Nephron (organoid): ENCODE data around the gene ABCA6.
A peak's percentile ranks its signal among the peaks of the same experiment; 100 is the strongest.

Experiments used
- H3K27ac Mint-ChIP-seq, 3 experiments: 2 replicates each; pipeline ENCODE4 v1.8.0; 2020; ENCODE audit warnings: mixed read lengths in 3 of 3, mild to moderate bottlenecking in 2 of 3, moderate library complexity in 1 of 3
- H3K27me3 Mint-ChIP-seq: 2 replicates; pipeline ENCODE4 v1.8.0; 2021; ENCODE audit warnings: low read depth, mild to moderate bottlenecking, moderate library complexity, mixed read lengths
- H3K36me3 Mint-ChIP-seq: 2 replicates; pipeline ENCODE4 v1.8.0; 2020; ENCODE audit warnings: low read depth, mixed read lengths
- H3K4me1 Mint-ChIP-seq: 2 replicates; pipeline ENCODE4 v1.8.0; 2020; ENCODE audit warnings: mixed read lengths
- H3K4me3 Mint-ChIP-seq, 3 experiments: 2 replicates each; pipeline ENCODE4 v1.8.0; 2020; ENCODE audit warnings: mild to moderate bottlenecking in 3 of 3, mixed read lengths in 3 of 3, moderate library complexity in 2 of 3
- H3K9me3 Mint-ChIP-seq: 2 replicates; pipeline ENCODE4 v1.8.0; 2020; ENCODE audit warnings: mixed read lengths
- TF ChIP-seq, protein P1 (sequence below), 3 experiments: fragments of 200-600 bp; sonication (generic); IDR thresholded peaks; one replicate each; pipeline ENCODE4 v1.5.0; 2021; ENCODE audit warnings: antibody characterized with exemption in 3 of 3; ENCODE audit not compliant: unreplicated experiment in 3 of 3

The ABCA6 gene

DNA sequence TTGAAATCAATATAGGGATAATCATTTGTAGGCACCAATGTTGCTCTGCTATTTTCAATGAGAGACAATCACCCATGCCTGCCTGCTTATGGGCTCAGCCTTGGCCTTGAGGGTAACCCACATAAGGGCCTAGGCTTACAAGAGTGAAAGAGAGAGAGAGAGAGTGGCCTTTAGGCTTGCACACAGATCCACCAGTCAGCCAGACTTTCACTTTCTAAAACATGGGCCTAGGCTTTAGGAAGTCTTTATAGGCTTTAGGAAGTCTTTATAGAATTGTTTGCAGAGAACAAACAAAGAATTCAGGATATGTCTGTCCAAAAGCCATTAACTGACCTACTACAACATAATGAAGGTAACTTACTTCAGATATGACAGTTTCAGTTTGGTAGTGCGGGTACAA, 84.4 kb downstream of the ABCA6 start:
- H3K36me3 Mint-ChIP-seq = peaks cover 14% of the 10 kb centered on the region
- H3K4me3 Mint-ChIP-seq = no peak overlapping the region
- peaks cover 28% of the 10 kb centered on the region for H3K4me1 Mint-ChIP-seq
- H3K27me3 Mint-ChIP-seq = no peaks in the 10 kb centered on the region
- H3K27ac Mint-ChIP-seq = peak overlapping the region in 1 of 3 experiments; percentile 2
- H3K9me3 Mint-ChIP-seq = peaks cover 31% of the 10 kb centered on the region
- TF ChIP-seq, protein P1, sequence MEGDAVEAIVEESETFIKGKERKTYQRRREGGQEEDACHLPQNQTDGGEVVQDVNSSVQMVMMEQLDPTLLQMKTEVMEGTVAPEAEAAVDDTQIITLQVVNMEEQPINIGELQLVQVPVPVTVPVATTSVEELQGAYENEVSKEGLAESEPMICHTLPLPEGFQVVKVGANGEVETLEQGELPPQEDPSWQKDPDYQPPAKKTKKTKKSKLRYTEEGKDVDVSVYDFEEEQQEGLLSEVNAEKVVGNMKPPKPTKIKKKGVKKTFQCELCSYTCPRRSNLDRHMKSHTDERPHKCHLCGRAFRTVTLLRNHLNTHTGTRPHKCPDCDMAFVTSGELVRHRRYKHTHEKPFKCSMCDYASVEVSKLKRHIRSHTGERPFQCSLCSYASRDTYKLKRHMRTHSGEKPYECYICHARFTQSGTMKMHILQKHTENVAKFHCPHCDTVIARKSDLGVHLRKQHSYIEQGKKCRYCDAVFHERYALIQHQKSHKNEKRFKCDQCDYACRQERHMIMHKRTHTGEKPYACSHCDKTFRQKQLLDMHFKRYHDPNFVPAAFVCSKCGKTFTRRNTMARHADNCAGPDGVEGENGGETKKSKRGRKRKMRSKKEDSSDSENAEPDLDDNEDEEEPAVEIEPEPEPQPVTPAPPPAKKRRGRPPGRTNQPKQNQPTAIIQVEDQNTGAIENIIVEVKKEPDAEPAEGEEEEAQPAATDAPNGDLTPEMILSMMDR (IDR thresholded peaks at IDR 0.05; ENCODE audit: unreplicated experiment in 3 of 3) = no peak

DNA sequence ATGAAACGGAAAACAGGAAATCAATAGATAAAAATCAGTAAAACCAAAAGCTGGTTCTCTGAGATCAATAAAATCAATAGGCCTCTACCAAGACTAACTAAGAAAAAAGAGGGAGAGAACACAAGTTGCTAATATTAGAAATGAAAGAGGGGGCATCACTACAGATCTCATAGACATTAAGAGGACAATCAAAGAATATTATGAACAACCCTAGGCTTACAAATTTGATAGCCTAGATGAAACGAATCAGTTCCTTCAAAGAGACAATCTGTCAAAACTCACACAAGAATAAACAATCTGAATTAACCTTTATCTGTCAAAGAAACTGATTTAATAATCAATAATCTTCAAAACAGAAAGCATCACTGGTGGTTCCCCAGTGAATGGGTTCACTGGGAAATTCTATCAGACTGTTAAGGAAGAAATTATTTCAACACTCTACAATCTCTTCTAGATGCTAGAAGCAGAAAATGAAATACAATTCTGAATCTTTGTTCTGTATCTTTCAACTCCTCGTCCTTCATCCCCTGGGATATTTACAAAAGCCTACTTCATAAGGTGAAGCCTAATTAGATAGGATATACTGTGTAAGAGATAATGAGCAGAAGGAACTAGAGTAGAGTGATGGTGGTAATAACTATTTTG, 85.4 kb downstream of the ABCA6 start:
- Mint-ChIP-seq H3K27me3 (no peaks in the 10 kb centered on the region), H3K27ac (no peak overlapping the region), H3K36me3 (peaks cover 15% of the 10 kb centered on the region), H3K4me3 (no peak overlapping the region), H3K4me1 (peaks cover 27% of the 10 kb centered on the region), H3K9me3 (peaks cover 36% of the 10 kb centered on the region)
- TF ChIP-seq, protein P1 (IDR thresholded peaks at IDR 0.05; ENCODE audit: unreplicated experiment in 3 of 3) = no peak

DNA sequence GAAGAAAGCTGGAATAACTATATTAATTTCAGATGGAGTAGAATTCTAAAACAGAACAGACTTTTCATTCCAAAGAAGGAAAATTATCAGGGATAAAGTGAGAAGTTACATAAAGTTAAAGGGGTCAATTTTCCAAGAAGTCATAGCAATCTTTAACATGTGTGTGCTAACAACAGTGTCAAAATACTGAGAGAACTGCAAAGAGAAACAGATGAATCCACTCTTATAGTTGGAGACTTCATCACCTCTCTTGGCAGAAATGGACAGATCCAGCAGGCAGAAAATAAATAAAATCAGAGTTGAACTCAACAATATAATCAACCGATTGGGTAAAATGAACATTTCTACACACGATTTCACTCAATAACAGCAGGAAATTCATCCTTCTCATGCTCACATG, 86.4 kb downstream of the ABCA6 start:
- Mint-ChIP-seq H3K4me3 (no peak overlapping the region), H3K27me3 (no peaks in the 10 kb centered on the region), H3K36me3 (peaks cover 18% of the 10 kb centered on the region), H3K4me1 (peaks cover 26% of the 10 kb centered on the region), H3K27ac (no peak overlapping the region), H3K9me3 (peaks cover 40% of the 10 kb centered on the region)
- TF ChIP-seq, protein P1 (IDR thresholded peaks at IDR 0.05; ENCODE audit: unreplicated experiment in 3 of 3) = no peak

DNA sequence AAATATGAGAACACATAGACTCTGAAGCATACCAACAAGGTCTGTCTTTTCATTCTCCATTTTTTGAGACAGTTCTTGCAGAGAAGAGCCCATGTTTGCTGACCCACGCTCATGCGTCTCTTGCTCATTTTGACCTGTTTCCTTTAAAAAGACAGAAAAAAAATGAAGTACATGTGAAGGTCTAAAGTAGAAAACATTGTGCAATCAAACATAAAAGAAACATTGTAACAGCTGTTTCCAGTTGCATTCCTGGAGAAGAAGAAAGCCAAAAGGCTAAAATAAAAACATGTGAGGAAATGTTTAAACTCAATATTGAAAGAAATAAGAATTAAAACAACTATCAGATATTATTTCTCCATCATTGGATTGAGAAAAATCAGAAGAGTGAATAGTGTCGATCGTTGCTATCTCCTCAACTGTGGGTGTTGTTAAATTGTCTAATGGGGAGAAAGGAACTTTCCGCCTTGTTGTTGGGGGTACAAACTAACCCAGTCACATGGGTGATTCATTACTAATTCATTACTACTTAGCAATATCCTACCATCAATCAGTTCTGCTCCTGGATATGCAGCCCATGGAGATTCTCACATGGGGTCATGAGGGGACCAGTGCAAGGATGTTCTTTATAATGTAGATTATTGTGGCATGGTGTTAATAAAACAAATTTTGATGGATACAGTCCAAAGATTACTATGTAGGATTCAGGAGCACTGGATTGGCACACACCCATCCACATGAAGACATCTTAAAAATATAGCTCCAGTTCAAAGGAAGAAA, 90.5 kb downstream of the ABCA6 start:
- no peak overlapping the region for H3K4me3 Mint-ChIP-seq
- H3K9me3 Mint-ChIP-seq = peaks cover 31% of the 10 kb centered on the region
- no peaks in the 10 kb centered on the region for H3K27me3 Mint-ChIP-seq
- H3K27ac Mint-ChIP-seq = peak overlapping the region; percentile 46 to 95 (median 85)
- H3K36me3 Mint-ChIP-seq = peaks cover 14% of the 10 kb centered on the region
- peaks cover 24% of the 10 kb centered on the region for H3K4me1 Mint-ChIP-seq
- TF ChIP-seq, protein P1 (IDR thresholded peaks at IDR 0.05; ENCODE audit: unreplicated experiment in 3 of 3) = no peak

DNA sequence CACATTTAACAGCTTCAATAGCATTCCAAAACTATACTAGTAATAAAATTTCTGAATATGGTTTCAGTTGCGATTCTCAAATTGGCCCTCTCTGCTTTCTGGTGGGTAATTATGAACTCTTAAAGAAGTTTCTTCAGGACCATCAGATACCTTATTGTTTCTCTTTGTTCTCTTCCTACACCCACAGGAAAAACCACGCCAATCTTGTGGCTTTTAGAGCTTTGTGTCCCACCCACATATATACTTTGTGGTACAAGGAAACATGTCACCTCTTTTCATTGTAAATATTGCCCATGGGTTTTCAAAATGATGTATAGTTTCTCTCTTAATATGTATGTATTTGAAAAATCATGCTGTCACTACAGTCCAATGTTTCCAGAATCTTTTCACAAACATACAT, 93.1 kb downstream of the ABCA6 start:
- Mint-ChIP-seq H3K36me3 (peaks cover 13% of the 10 kb centered on the region), H3K27ac (peak overlapping the region; percentile 85 to 96 (median 94)), H3K4me1 (peaks cover 24% of the 10 kb centered on the region), H3K4me3 (no peak overlapping the region), H3K9me3 (peaks cover 18% of the 10 kb centered on the region), H3K27me3 (no peaks in the 10 kb centered on the region)
- TF ChIP-seq, protein P1 (IDR thresholded peaks at IDR 0.05; ENCODE audit: unreplicated experiment in 3 of 3) = no peak
